GM19467 (cell line): ENCODE measurements around the gene RASGEF1C.
"Not testable (repeated sequence)": the region's sequence is repeated elsewhere in the genome, so short reads cannot be mapped to it uniquely, and the experiment has no call there.

Source experiments
- ATAC-seq: cut with Tn5 transposase; IDR thresholded peaks from one replicate; pipeline ENCODE4 v1.9.1; 2021; ENCODE audit warnings: mild to moderate bottlenecking, moderate library complexity; ENCODE audit not compliant: unreplicated experiment

Gene RASGEF1C

DNA sequence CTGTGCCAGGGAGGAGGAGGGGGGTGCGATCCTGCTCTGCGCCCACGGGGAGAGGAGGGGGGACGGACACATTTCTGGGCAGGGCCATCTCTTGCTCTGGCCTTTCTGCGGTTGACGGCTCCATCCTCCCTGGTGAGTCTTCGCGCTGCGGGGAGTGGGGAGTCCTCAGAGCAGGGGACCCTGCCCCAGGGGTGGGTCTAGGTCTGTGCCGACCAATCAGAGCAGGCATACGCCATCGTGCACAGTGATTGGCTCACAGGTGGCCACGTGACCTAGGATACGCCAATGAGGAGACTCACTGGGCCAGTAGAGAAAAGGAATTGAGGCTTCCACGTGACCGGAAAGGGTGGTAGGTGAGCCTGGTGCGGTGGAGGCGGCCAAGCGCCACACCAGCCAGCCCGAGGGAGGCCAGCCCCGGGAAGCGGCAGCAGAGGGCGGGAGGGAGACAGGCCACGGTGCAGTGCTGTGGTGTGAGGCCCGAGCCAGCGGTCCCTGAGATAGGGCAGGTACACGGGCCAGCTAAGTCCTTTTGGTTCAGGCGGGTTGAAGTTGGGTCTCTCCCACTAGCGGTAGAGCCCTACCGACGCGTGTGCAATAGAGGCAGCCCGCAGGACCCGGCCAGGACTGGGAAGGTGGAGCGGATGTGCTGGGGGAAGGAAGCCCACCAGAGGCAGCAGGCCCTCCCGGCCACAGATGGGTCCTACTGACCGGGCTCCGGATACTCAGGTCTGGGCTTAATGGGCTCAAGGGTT, 72.2 kb downstream of the RASGEF1C start:
- ATAC-seq = no peak

DNA sequence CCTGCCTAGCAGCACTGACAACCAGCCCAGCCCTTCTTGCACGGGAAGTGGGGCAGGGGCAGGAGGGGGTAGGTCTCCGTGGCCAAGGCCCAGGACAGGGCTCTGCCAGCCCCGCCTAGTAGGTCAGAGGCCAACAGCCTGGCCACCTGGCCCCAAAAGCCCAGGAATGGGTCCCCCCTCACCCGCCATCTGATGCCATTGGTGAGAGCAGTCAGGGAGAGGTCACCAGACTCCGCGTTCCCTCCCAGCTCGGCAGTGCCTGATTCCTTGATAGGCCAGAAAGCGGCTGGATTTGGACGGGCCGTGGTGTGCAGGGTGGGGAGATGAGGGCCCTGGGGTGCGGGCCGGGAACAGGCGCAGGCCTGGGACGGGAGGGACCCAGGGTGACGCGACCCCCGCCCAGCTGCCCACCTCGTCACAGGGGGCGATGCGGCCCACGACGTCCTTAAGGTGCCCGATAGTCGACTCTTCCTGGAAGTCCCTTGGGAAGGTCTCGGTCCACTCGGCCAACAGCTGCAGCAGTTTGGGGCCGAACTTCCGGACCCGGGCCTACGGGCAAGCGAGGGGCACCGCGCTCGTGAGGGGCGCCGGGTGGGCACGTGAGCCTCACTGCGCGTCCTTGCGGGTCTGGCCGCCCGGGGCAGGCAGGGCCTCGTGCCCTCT, 72.9 kb downstream of the RASGEF1C start:
- no peak for ATAC-seq

DNA sequence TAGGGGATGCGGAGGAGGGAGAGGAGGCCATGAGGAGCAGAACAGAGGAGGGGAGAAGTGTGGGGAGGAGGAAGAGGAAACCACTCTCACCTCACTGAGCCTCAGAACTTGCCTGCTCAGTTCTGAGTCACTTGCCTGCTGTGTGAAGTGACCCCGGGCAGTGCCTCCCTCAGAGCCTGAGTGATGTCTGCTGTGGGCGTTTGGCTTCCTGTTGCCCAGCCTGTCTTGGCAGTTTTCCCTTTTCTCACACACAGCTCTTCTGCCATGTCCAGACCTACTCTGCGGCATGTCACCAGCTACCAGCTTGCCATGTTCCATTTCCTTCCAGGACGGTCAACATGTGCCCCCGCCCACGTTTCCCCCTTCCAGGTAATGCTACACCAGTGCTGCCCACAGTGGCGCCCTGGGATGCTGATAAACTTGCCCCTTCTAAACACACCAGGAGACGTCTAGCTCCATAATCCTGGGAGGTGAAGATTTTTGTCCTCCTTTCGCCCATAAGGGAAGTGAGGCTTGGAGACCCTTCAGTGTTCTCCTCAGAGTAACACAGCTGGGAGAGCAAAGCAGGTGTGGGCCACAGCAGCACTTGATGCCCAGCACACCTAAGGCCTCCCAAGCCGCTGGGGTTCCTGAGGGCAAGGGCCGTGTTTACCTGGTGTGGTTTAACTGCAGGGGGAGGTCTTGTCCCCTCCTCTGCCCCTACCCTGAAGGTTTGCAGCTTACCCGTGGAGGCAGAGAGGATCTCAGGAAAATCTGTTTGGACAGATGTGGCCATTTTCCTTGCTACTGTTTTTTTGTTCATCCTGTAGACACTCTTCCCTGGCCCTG, 73.7 kb downstream of the RASGEF1C start:
- ATAC-seq = no peak

DNA sequence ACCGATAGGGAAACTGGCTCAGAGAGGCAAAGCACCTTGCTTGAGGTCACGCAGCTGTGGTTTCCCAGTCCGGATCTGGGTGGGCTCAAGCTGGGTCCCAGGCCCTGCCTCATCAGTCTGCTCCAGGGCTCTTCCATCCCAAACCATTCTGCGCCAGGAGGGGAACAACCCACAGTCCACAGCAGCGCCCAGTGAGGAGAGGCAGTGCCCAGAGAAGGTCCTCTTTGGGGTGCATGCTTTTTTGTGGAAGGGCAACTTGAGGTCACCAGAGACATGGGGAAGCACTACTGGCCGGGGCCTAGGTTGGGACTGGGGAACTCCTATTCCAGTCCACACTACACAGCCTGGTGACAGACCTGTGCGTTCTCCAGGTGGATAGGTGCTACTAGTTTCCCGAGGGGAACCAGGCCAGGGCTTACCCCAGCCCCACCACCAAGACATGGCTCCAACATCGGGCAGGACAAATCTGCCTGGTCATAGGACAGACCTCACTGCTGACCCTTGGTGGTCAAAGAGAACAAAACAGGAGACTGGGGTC, 75.0 kb downstream of the RASGEF1C start:
- ATAC-seq = no peak

DNA sequence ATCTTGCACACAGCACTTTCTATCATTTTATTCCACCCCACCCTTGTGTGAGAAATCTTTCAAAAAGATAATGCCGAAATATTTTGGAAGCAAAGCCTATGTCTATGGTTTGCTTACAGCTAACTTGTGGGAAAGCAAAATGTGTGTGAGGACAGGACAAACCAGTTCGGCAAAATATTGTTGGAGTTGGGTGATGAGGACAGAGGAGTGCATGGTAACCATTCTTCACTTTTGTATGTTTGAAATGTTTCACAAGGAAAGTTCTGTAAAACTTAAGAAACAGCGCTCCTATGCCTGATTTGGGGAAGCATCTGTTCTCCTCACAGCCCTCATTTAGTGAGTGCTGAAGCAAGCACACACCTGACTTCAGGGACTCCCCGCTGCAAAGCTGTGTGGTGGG, 75.5 kb downstream of the RASGEF1C start:
- no peak for ATAC-seq

DNA sequence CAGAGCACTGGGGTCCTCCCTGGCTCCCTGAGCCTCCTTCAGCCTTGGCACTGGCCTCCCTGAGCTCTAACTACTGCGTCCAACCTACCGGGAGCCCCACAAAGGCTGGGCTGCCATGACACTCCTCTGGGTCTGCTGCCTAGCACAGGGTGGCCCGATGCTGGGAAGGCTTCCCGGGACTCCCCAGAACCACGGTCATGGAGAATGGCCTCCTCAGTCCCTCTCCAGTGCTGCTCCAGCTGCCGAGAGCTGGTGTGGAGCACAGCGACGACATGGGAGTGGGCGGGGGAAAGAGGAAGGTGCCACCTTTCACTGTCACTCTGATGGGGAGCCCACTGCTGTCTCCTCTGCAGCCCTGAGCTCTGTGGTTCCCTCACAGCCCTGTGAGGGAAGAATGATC, 76.0 kb downstream of the RASGEF1C start:
- ATAC-seq = no peak

DNA sequence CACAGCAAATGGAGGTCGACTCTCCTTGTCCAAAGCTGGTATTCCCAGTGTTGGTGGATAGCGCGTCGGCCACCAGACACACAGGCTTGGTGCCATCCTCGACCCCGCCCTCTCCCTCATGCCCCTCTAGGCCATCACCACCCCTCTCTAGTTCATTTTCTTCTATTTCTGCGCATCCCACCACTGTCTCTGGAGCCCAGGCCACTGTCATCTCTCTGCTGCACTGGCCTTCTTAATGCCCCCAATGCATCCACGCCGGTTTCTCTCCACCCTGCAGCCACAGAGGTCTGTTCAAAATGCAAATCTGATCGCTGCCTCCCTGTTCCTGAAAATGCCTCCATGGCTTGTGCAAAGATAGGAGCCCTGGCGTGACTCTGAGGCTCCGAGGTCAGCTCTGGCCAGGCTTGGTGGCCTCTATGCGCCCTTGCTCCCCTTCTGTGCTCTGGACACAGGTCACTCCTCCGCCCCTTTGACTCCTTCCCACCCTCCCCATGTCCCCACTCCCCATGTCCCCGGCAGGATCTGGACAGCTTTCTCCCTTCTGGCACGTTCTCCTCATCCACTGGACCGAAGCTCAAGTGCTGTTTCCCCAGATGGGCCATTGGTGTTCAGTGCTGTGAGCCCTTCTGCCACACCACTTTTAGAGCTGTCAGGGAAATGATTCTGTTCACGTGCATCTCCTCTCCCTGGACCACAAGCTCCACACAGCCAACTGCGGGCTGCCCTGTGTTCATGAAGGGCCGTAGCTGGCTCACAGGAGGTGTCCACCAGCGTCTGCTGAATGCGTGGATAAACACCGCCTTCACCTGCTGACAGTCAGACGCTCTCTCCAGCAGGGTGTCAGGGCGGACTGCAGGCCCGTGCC, 77.9 kb downstream of the RASGEF1C start:
- ATAC-seq = no peak

DNA sequence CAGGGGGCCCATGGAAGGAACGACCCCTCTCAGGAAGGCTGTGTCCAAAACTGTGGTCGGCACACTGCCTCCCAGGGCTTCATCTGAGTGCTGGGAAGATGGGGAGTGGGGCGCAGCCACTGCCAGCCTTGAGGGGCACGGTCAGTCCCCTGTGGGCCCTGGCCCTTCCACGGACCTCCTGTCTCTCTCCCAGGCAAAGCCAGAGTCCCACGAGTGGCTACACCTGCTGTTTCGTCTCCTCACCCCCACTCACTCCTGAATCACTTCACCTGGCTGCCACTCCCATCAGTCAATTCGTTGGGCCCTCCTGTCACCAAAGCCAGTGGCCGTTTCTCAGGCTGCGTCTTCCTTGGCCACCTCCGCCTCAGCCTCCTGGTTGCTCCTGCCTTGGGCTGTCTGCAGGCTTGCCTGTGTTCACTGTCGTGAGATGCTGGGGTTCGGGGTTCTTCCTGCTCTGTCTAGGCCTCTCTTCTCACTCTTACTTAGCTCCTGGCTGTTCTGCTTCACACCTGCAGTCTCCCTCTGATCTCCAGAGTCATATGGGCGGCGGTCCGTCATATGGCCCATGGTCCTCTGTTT, 78.6 kb downstream of the RASGEF1C start:
- ATAC-seq = no peak

DNA sequence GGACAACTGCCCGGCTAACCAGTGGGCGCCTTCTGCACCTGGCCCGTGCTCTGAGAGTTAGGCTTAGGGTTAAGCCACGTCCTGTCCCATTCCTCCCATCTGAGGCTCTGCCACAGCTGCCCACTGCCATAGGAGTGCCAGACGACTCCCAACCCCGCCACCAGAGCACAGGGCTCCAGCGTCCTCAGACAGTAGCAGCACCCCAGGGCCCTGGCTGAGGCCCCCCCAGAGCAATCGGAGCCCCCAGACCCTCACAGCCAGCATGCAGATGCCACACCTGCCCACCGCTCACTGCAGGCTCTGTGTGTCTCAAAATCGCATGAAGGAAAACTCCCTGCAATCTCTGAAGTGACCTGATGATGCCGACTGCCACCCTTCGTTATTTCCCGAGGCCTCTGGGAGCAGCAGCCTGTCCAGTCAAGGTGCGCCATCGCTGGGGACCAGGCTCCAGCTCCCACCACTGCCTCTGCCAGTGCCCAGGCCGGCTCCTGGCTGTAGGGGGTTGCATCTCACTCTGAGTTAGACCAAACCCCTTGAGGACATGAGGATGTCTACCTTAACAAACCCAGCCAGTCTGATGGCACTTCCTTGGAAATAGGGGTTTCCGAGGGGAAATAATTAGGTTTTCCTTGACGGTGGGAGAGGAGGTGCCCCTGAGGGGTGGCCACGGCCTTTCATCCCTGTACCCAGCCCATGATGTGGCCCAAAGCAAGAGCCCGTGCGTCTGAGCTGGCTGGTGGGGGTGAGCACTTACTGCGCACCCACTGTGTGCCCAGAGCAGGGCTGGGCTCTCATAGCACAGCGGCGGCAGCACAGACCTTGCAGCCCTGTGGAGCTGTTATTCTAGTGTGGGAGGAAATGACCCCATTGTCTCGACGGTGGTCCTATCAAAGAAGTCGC, 79.5 kb downstream of the RASGEF1C start:
- no peak for ATAC-seq

DNA sequence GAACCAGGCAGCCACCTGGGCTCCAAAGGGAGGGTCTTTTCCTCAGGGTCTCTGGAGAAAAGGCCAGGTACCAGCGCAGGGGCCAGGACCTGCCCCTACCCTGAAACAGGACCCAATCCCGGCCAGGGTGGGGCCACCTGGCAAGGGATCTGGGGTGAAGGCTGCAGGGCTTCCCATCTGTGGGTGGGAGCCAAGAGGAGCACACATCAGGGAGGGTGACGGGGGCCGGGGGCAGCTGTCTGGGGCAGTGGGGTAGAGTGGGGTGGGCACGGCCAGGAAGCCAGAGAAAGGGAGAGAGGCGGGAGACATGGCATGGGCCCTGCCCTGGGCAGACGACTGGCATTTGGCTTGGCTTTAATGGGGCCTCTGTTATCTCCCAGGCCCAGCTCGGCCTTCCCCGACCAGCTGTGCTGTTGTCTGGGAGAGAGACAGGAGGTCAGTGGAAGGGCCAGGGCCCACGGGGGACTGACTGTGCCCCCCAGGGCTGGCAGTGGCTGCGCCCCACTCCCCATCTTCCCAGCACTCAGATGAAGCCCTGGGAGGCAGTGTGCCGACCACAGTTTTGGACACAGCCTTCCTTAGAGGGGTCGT, 80.2 kb downstream of the RASGEF1C start:
- no peak for ATAC-seq

DNA sequence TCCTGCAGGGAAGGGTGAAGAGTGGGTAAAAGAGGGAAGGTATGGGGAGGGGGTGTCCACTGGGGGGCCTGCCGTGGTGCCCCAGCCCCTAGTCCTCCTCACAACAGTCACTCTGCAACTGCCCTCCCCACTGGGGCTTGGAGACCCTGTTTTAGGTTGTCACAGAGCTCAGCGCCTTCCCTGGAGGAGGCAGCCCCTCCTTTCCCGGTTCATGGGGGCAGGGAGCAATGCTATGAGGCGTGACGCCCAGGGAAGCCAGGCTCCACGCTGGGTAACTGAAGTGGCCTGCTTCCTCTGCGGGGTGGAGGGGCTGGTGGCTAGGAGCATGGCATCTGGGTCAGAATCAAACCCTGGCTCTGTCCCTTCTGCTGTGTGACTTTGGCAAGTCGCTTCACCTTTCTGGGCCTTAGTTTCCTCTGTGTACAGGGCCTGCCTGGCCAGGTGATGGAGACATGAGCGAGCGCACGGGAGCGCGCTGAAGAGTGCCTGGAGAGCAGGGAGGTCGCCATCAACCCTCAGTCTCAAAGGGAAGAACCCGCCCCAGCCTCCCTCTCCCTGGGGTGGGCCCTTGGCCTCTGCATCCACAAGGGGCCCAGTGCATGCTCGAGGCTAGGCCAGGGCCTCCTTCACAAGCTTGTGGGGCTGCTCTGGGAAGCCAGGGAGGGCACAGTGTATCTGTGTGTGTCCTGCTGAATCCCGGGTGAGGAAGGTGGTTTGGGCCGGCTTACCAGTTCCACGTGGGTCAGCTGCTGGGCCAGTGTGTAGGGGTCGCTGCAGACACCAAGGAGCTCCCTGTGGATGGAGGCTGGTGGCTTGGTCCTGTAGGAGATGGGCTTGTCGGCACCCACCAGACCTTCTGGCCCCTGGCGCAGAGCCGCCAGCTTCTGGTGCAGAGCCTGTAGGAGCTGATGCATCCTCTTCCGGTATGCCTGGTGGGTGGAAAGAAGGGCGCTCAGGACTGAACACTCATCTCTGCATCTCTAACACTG, 81.0 kb downstream of the RASGEF1C start:
- ATAC-seq = no peak

DNA sequence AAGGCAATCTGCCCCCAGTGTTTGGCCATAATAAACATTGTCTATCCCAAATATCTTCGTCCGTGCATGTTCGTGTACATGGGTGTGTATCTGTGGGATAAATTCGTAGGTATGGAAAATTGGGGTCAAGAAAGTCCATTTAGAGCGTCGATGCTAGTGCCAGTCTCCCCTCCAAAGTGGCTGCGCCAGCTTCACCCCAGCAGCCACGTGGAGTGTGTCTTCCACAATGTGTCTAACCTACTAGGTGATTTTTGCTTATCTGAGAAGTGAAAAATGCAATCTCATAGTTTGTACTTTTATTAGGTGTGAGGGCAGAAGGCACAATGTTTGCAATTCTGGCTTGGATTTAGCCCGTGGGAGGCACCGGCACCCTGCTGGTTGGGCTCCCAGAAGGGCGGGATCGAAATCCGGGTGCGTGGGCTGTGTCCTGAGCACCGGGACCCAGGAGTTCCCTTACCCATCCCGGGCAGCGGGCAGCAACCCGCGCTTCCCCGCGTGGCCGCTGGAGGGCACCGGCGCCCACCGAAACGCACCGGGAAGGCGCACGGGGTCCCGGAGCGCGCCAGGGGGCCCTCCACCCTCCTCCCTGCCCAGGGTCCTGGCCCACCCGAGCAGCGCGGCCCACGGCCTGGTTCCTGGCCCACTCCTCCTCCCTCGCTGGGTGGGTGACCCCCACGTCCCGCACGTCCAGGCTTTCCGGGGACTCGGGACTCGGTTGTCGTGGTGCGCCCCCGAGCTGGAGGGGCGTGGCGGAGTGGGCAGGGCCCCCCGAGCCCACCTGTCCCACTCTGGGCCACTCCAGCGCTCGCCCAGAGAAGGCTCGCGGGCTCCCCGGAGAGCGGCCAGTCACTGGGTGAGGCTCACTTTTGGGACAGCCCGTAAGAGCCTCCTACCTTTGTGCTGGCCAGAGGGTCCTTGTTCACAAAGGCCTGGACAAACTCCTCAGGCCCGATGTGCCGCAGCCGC, 82.0 kb downstream of the RASGEF1C start:
- no peak for ATAC-seq

DNA sequence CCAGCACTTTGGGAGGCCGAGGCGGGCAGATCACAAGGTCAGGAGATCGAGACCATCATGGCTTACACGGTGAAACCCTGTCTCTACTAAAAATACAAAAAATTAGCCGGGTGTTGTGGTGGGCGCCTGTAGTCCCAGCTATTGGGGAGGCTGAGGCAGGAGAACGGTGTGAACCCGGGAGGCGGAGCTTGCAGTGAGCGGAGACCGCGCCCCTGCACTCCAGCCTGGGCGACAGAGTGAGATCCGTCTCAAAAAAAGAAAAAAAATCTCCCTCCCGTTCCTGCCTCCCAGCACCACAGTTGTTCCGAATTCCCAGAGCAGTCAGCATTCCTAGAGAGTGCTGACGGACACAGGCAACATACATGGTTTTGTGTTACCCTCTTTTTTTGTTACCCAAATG, 82.9 kb downstream of the RASGEF1C start:
- not testable (repeated sequence) for ATAC-seq

DNA sequence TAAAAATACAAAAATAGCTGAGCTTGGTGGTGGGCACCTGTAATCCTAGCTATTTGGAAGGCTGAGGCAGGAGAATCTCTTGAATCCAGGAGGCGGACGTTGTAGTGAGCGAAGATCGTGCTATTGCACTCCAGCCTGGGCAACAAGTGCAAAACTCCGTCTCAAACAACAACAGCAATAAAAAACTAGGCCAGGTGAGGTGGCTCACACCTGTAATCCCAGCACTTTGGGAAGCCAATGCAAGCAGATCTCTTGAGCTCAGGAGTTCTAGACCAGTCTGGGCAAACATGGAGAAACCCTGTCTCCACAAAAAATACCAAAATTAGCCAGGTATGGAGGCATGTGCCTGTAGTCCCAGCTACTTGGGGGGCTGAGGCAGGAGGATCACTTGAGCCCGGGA, 84.3 kb downstream of the RASGEF1C start:
- ATAC-seq = not testable (repeated sequence)

DNA sequence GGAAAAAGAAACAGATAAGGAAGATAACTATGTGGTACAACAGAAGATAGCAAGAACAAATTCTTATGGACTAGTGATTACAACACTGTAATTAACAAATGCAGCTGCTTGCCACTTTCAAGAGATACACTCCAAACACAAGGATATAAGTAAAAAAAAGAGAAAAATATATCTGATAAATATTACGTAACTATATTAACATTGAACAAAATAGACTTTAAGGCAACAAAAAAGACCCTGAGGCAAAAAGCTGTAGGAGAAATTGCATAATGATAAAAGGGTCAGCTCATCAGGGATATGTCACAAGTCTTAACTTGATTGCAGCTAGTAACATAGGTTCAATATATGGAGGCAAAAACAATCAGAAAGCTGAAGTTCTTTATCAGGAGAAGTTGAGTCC, 86.1 kb downstream of the RASGEF1C start:
- ATAC-seq = no peak

DNA sequence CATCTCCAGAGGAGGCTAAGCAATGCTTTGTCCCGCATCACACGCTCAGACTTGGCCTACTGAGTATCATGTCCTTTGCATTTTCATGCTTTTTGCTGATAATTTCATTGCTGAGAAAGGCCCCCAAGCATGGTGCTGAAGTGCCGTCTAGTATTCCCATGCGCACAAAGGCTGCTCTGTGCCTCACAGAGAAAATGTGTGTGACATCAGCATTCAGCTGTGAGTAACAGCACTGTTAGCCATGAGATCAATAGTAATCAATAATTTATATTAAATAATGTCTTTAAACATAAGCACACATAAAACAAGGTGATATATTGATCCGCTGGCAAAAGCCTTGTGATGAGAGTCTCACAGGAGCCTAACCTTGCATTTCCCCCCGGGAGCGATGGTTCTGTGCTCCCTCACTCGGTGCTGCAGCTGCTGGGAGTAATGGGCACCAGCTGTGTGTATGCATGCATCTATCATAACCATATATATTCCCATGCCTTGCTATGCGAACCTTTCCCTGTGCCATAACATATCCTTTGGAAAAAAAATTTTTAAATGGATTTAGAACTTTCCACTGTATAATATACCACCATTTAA, 87.1 kb downstream of the RASGEF1C start:
- ATAC-seq = no peak
